WTC11 (cell line): ENCODE results near the gene GJA5. TPM values are rescaled to one million over a fixed set of nuclear protein-coding genes. Genes with fewer than 3 reads are reported as not detected.

ENCODE experiments used
- ATAC-seq: fragments of 200-7000 bp; cut with Tn5 transposase; 2 replicates; pipeline ENCODE4 v1.10.0; 2021; ENCODE audit warnings: mild to moderate bottlenecking, moderate library complexity
- CTCF ChIA-PET: fragments of 300-600 bp; sonication (Branson Sonifier 250); formaldehyde crosslinking; loops from one replicate; lab custom pipeline; 2021; ENCODE audit warnings: antibody characterized with exemption; lab: Charles Lee
- POLR2A ChIA-PET: fragments of 350-600 bp; sonication (Branson Sonifier 250); formaldehyde crosslinking; loops from one replicate; lab custom pipeline; 2021; ENCODE audit warnings: antibody characterized with exemption; lab: Charles Lee
- DNase-seq: peaks from one replicate; pipeline ENCODE4 v3.0.0; 2021; ENCODE audit warnings: low spot score
- H3K27ac Mint-ChIP-seq: 2 replicates; pipeline ENCODE4 v1.8.0; 2021; ENCODE audit warnings: mixed read lengths
- H3K27me3 Mint-ChIP-seq: 2 replicates; pipeline ENCODE4 v1.8.0; 2021; ENCODE audit warnings: low read depth, mild to moderate bottlenecking, moderate library complexity, mixed read lengths
- H3K36me3 Mint-ChIP-seq: 2 replicates; pipeline ENCODE4 v1.8.0; 2021; ENCODE audit warnings: mixed read lengths
- H3K4me1 Mint-ChIP-seq: 2 replicates; pipeline ENCODE4 v1.8.0; 2022; ENCODE audit warnings: mixed read lengths
- H3K4me3 Mint-ChIP-seq: 2 replicates; pipeline ENCODE4 v1.8.0; 2021; ENCODE audit warnings: mild to moderate bottlenecking, moderate library complexity, mixed read lengths
- H3K9me3 Mint-ChIP-seq: 2 replicates; pipeline ENCODE4 v1.8.0; 2021; ENCODE audit warnings: mixed read lengths
- AR ChIP-seq: fragments of 250-450 bp; sonication (Bioruptor Pico); IDR thresholded peaks from 2 replicates; pipeline ENCODE4 v1.9.0; 2021; ENCODE audit warnings: mild to moderate bottlenecking
- ATF1 ChIP-seq: sonication (generic); formaldehyde crosslinking; IDR thresholded peaks from 2 replicates; pipeline ENCODE4 v1.8.1; 2023; ENCODE audit warnings: mild to moderate bottlenecking, moderate library complexity, missing genetic modification reagents
- ATF3 ChIP-seq: sonication (generic); formaldehyde crosslinking; conservative IDR thresholded peaks from 2 replicates; pipeline ENCODE4 v1.8.1; 2022; ENCODE audit warnings: mild to moderate bottlenecking, missing genetic modification reagents
- CDX4 ChIP-seq: fragments of 250-450 bp; sonication (Bioruptor Pico); IDR thresholded peaks from 2 replicates; pipeline ENCODE4 v1.9.0; 2021; ENCODE audit warnings: moderate library complexity, mild to moderate bottlenecking, inconsistent platforms, borderline replicate concordance
- E2F4 ChIP-seq: sonication (generic); formaldehyde crosslinking; IDR thresholded peaks from 2 replicates; pipeline ENCODE4 v1.8.1; 2022; ENCODE audit warnings: low read depth, mild to moderate bottlenecking, moderate library complexity, missing genetic modification reagents, borderline replicate concordance
- MAX ChIP-seq: sonication (generic); formaldehyde crosslinking; IDR thresholded peaks from 2 replicates; pipeline ENCODE4 v1.8.0; 2022; ENCODE audit warnings: mild to moderate bottlenecking, missing genetic modification reagents
- MLX ChIP-seq: sonication (generic); formaldehyde crosslinking; IDR thresholded peaks from 2 replicates; pipeline ENCODE4 v1.8.1; 2023; ENCODE audit warnings: mild to moderate bottlenecking, missing genetic modification reagents, moderate library complexity
- MYBL2 ChIP-seq: sonication (generic); formaldehyde crosslinking; IDR thresholded peaks from 2 replicates; pipeline ENCODE4 v1.8.1; 2023; ENCODE audit warnings: mild to moderate bottlenecking, moderate library complexity, missing genetic modification reagents
- NR2C2 ChIP-seq: sonication (generic); formaldehyde crosslinking; IDR thresholded peaks from 2 replicates; pipeline ENCODE4 v1.8.0; 2022; ENCODE audit warnings: mild to moderate bottlenecking, missing genetic modification reagents
- PREB ChIP-seq: sonication (generic); formaldehyde crosslinking; IDR thresholded peaks from 2 replicates; pipeline ENCODE4 v1.8.1; 2022; ENCODE audit warnings: mild to moderate bottlenecking, missing genetic modification reagents, moderate library complexity, borderline replicate concordance
- TEAD4 ChIP-seq: sonication (generic); formaldehyde crosslinking; IDR thresholded peaks from 2 replicates; pipeline ENCODE4 v1.8.0; 2022; ENCODE audit warnings: mild to moderate bottlenecking, missing genetic modification reagents
- ZMAT4 ChIP-seq: fragments of 250-450 bp; sonication (Bioruptor Pico); IDR thresholded peaks from 2 replicates; pipeline ENCODE4 v1.9.0; 2021; ENCODE audit warnings: mild to moderate bottlenecking
- ZNF232 ChIP-seq: sonication (generic); formaldehyde crosslinking; IDR thresholded peaks from 2 replicates; pipeline ENCODE4 v1.8.0; 2022; ENCODE audit warnings: mild to moderate bottlenecking, missing genetic modification reagents
- ZNF423 ChIP-seq: fragments of 250-450 bp; sonication (Bioruptor Pico); IDR thresholded peaks from 2 replicates; pipeline ENCODE4 v2.1.2; 2022; ENCODE audit warnings: mild to moderate bottlenecking, moderate library complexity
- ZNF425 ChIP-seq: fragments of 250-450 bp; sonication (Bioruptor Pico); conservative IDR thresholded peaks from 2 replicates; pipeline ENCODE4 v1.9.0; 2021; ENCODE audit warnings: mild to moderate bottlenecking
- ZNF512 ChIP-seq: sonication (generic); formaldehyde crosslinking; IDR thresholded peaks from 2 replicates; pipeline ENCODE4 v1.8.1; 2022; ENCODE audit warnings: missing genetic modification reagents, borderline replicate concordance
- total RNA-seq: library from RNA; stranded (reverse); gene quantifications from 3 replicates; pipeline ENCODE4 v1.2.3, GENCODE V29; 2021

The GJA5 gene
- total RNA-seq, 1 experiment from 2014 or later = 2.2 TPM

GRCh38 chr1:147738739-147739476 lies 21.5 kb downstream of the GJA5 start (continued):
- TF ChIP-seq ZNF512 (CRISPR knock-in tag) = no peak
- no peak for TF ChIP-seq ATF1 (CRISPR knock-in tag)

GRCh38 chr1:147738129-147738528 lies 22.3 kb downstream of the GJA5 start:
- no peaks in the 10 kb centered on the region for H3K27me3 Mint-ChIP-seq
- no peak for DNase-seq
- TF ChIP-seq MAX (CRISPR knock-in tag) = no peak
- no peak overlapping the region for H3K27ac Mint-ChIP-seq
- no peak overlapping the region for H3K4me3 Mint-ChIP-seq
- ATAC-seq = no peak
- ChIA-PET POLR2A (no interaction called here), CTCF (no interaction called here)
- peaks cover 14% of the 10 kb centered on the region for H3K4me1 Mint-ChIP-seq
- no peaks in the 10 kb centered on the region for H3K36me3 Mint-ChIP-seq
- H3K9me3 Mint-ChIP-seq = peaks cover 5% of the 10 kb centered on the region; the same call in 1 of the 2 replicates

GRCh38 chr1:147736883-147737282 lies 23.5 kb downstream of the GJA5 start:
- Mint-ChIP-seq H3K9me3 (peaks cover 5% of the 10 kb centered on the region; the same call in 1 of the 2 replicates), H3K4me3 (no peak overlapping the region), H3K36me3 (no peaks in the 10 kb centered on the region), H3K4me1 (peaks cover 14% of the 10 kb centered on the region), H3K27me3 (no peaks in the 10 kb centered on the region), H3K27ac (no peak overlapping the region)
- CTCF ChIA-PET = interaction anchor here (1.2 kb wide), 1 partner anchor 156 kb away, joined by 3 read pairs; no protein-coding TSS in a partner anchor
- POLR2A ChIA-PET = no interaction called here
- ATAC-seq (no peak), DNase-seq (no peak)
- no peak for TF ChIP-seq AR (CRISPR knock-in tag)
- TF ChIP-seq MLX = no peak
- TF ChIP-seq ZNF232 = no peak
- TF ChIP-seq ATF3 (CRISPR knock-in tag) = no peak
- TF ChIP-seq MYBL2 (CRISPR knock-in tag) = no peak
- no peak for TF ChIP-seq TEAD4 (CRISPR knock-in tag)
- no peak for TF ChIP-seq MAX (CRISPR knock-in tag)
- TF ChIP-seq ZNF423 (CRISPR knock-in tag) = no peak
- TF ChIP-seq ZNF425 (CRISPR knock-in tag) = no peak
- no peak for TF ChIP-seq CDX4 (CRISPR knock-in tag)
- no peak for TF ChIP-seq ZMAT4
- TF ChIP-seq E2F4 (CRISPR knock-in tag) = no peak
- no peak for TF ChIP-seq NR2C2 (CRISPR knock-in tag)
- TF ChIP-seq PREB (CRISPR knock-in tag) = no peak
